GM12878 (cell line): ENCODE results near the gene SERPINB6. TPM values are rescaled to one million over a fixed set of nuclear protein-coding genes. Genes with fewer than 3 reads are reported as not detected.

Experiments
- ATAC-seq: fragments of 200-7000 bp; cut with Tn5 transposase; 3 replicates; pipeline ENCODE4 v1.9.1; 2020; ENCODE audit warnings: mild to moderate bottlenecking, moderate library complexity
- BruUV-seq: library from RNA; stranded (reverse); fragments of 400-500 nt; replicated peaks from 2 replicates; lab custom pipeline; 2021; lab: Mats Ljungman, UMichigan
- CTCF ChIA-PET: fragments of 300-600 bp; sonication (Branson Sonifier 250); formaldehyde crosslinking; extraction: SDS; loops from one replicate; lab custom pipeline; 2021; ENCODE audit warnings: inconsistent platforms; lab: Yijun Ruan, JAX
- POLR2A ChIA-PET: fragments of 350-600 bp; formaldehyde crosslinking; extraction: SDS; loops from one replicate; lab custom pipeline; 2021; ENCODE audit warnings: inconsistent platforms; lab: Charles Lee
- RAD21 ChIA-PET: fragments of 300-600 bp; sonication (Branson Sonifier 250); formaldehyde crosslinking; loops from one replicate; lab custom pipeline; 2023; ENCODE audit warnings: antibody characterized with exemption; ENCODE audit not compliant: unreplicated experiment; lab: Charles Lee
- SMC1A ChIA-PET: fragments of 300-600 bp; sonication (Branson Sonifier 250); formaldehyde crosslinking; loops from one replicate; lab custom pipeline; 2023; ENCODE audit not compliant: unreplicated experiment, uncharacterized antibody; lab: Charles Lee
- DNase-seq: peaks from one replicate; pipeline ENCODE4 v3.0.0-alpha.2; 2011; ENCODE audit warnings: low read depth, low spot score
- FAIRE-seq: peaks from 3 replicates; lab custom pipeline; 2011; peaks lifted over from hg19 to GRCh38; lab: Jason Lieb, UNC
- H2AFZ ChIP-seq: 2 replicates; pipeline ENCODE4 v1.6.0; 2011; ENCODE audit warnings: low read depth, low read length, control low read depth; ENCODE audit not compliant: control insufficient read depth
- H3K27ac ChIP-seq: 2 replicates; pipeline ENCODE4 v1.5.1; 2011; ENCODE audit warnings: control low read depth; ENCODE audit not compliant: control insufficient read depth, insufficient read depth
- H3K27me3 ChIP-seq, 2 experiments: replicated peaks in 1 of 2; 2 replicates each; pipeline versions ENCODE4 v1.6.0 to v1.6.1; 2011; ENCODE audit warnings: low read length in 1 of 2; ENCODE audit not compliant: control insufficient read depth in 2 of 2, insufficient read depth in 2 of 2
- H3K36me3 ChIP-seq, 2 experiments: 2 replicates each; pipeline ENCODE4 v1.5.1; 2011; ENCODE audit warnings: low read length in 1 of 2; ENCODE audit not compliant: control insufficient read depth in 2 of 2, insufficient read depth in 2 of 2
- H3K4me1 ChIP-seq: 2 replicates; pipeline ENCODE4 v1.6.1; 2011; ENCODE audit warnings: mild to moderate bottlenecking, low read length, moderate library complexity, mixed read lengths; ENCODE audit not compliant: control insufficient read depth, insufficient read depth
- H3K4me2 ChIP-seq: 2 replicates; pipeline ENCODE4 v1.6.0; 2011; ENCODE audit warnings: control low read depth; ENCODE audit not compliant: control insufficient read depth, insufficient read depth
- H3K4me3 ChIP-seq: fragments of 200-600 bp; sonication (generic); 2 replicates; pipeline ENCODE4 v1.5.1; 2016
- H3K79me2 ChIP-seq: 2 replicates; pipeline ENCODE4 v1.6.0; 2011; ENCODE audit warnings: low read length; ENCODE audit not compliant: control insufficient read depth, insufficient read depth
- H3K9ac ChIP-seq: 2 replicates; pipeline ENCODE4 v1.8.0; 2011; ENCODE audit warnings: low read length, control low read depth, mixed read lengths; ENCODE audit not compliant: control insufficient read depth, insufficient read depth
- H3K9me3 ChIP-seq: replicated peaks from 3 replicates; pipeline ENCODE4 v1.5.1; 2011; ENCODE audit warnings: mild to moderate bottlenecking, low read length; ENCODE audit not compliant: control insufficient read depth, insufficient read depth
- H4K20me1 ChIP-seq: 2 replicates; pipeline ENCODE4 v1.6.0; 2011; ENCODE audit not compliant: control insufficient read depth, insufficient read depth
- EED ChIP-seq: sonication (generic); IDR thresholded peaks from 2 replicates; pipeline ENCODE4 v1.6.1; 2016; ENCODE audit warnings: antibody characterized with exemption, low read depth
- PAX5 ChIP-seq: IDR thresholded peaks from 2 replicates; pipeline ENCODE4 v1.6.1; 2011; ENCODE audit warnings: low read depth, low read length, borderline replicate concordance
- RAD51 ChIP-seq: fragments of 450-650 bp; IDR thresholded peaks from 2 replicates; pipeline ENCODE4 v1.6.1; 2016; ENCODE audit warnings: moderate library complexity, mild to moderate bottlenecking, inconsistent platforms
- SIN3A ChIP-seq: IDR thresholded peaks from 2 replicates; pipeline ENCODE4 v1.6.1; 2012; ENCODE audit warnings: low read depth, low read length, improper control_type of control experiment
- WGBS: methylation state at CpG from one replicate; pipeline ENCODE4 v1.1.6; 2016; ENCODE audit warnings: low lambda C conversion rate; ENCODE audit not compliant: insufficient replicate concordance, insufficient coverage; ENCODE audit errors: missing lambda C conversion rate; 5-methylcytosine and 5-hydroxymethylcytosine counted together
- in situ Hi-C: fragments of 300-500 bp; cut with MboI; formaldehyde crosslinking; loops from 9 replicates; pipeline ENCODE4 v1.14.3; 2018; ENCODE audit warnings: mixed read lengths
- intact Hi-C: fragments of 100-400 bp; cut with micrococcal nuclease; formaldehyde crosslinking; loops from one replicate; pipeline ENCODE4 v1.14.2; 2022; ENCODE audit not compliant: unreplicated experiment
- polyA plus RNA-seq, 11 experiments: library from polyadenylated mRNA; depleted of rRNA in 4 of 11; unstranded in 6 of 11; stranded (reverse) in 5 of 11; fragments of >200 nt; fragmentation: Nextera tagmentation in 4 of 11; fragmentation: Illumina TruSeq in 1 of 11; extraction: Ambion mirVana in 4 of 11; extraction: Trizol in 1 of 11; gene quantifications; 1 replicate in 1 of 11; 2 replicates in 10 of 11; pipeline versions ENCODE4 v1.2.1 to v1.2.3, GENCODE V29; 2011 to 2016; ENCODE audit warnings: inconsistent platforms in 2 of 11, missing spikeins in 2 of 11, low read depth in 1 of 11
- total RNA-seq, 4 experiments: library from RNA; depleted of rRNA in 3 of 4; stranded (reverse); fragments of >200 nt in 3 of 4; fragmentation: Illumina TruSeq in 1 of 4; extraction: Trizol in 1 of 4; gene quantifications; 2 replicates each; pipeline versions ENCODE4 v1.2.1 to v1.2.3, GENCODE V29; 2013 to 2021
- TF ChIP-seq, protein P1 (sequence below): IDR thresholded peaks from 2 replicates; pipeline ENCODE4 v1.6.1; 2011; ENCODE audit warnings: borderline replicate concordance, low read depth, mild to moderate bottlenecking, moderate library complexity, low read length; ENCODE audit not compliant: insufficient read depth, poor library complexity, severe bottlenecking
- TF ChIP-seq, protein P2 (sequence below): IDR thresholded peaks from 2 replicates; pipeline ENCODE4 v1.6.1; 2011; ENCODE audit warnings: mild to moderate bottlenecking, low read depth, low read length, moderate library complexity; ENCODE audit not compliant: insufficient replicate concordance
- TF ChIP-seq, protein P3 (sequence below): fragments of 450-650 bp; formaldehyde crosslinking; IDR thresholded peaks from 2 replicates; pipeline ENCODE4 v1.5.0; 2022; ENCODE audit warnings: mild to moderate bottlenecking, missing genetic modification characterization

Gene SERPINB6
- total and polyA plus RNA-seq, 10 of the 15 experiments (the other 5 are each of a cell fraction or from before 2014, with no cell fraction given) = 0.37 to 2.2 (median 0.68) TPM; not detected in 1

DNA sequence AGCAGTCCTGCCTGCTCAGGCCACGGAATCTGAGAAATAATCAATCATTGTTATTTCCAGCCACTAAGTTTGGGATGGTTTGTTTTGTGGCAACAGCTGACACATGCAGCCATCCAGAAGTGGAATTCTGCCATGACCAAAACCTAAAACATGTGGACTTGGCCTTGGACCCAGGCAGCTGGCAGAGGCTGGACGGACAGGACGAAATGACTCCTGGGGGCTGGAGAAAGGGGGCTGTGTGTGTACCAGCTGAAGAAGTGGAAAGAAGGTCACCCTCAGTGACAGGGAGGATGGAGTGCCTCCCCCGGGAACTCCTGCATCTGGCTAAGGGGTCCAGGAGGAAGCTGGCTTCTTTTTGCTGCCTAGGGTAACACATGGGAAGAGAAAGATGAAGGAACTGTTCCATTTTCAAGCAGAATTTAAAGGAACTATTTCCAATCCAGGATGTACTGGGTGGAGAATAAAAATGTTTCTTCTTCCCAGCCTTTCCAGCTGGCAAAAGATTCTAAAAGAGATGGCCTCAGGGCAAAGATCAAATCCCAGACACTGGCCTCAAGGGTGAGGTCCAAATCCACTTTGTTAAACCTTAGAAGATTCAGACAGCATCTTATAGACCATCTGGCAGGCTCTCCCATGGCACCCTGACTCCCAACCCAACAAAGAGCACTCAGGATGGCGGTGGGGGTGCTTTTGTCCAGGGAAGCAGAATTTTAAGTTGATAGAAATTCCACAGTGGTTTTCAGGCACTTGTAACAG, 14.3 kb downstream of the SERPINB6 start:
- H3K9me3 ChIP-seq = no peaks in the 10 kb centered on the region
- WGBS = 67% methylated on average over 5 of the region's 5 CpGs
- in situ Hi-C loops (no loop called here), intact Hi-C loops (no loop called here)
- H2AFZ ChIP-seq = no peak overlapping the region
- BruUV-seq = no TSS peak
- TF ChIP-seq, protein P1, sequence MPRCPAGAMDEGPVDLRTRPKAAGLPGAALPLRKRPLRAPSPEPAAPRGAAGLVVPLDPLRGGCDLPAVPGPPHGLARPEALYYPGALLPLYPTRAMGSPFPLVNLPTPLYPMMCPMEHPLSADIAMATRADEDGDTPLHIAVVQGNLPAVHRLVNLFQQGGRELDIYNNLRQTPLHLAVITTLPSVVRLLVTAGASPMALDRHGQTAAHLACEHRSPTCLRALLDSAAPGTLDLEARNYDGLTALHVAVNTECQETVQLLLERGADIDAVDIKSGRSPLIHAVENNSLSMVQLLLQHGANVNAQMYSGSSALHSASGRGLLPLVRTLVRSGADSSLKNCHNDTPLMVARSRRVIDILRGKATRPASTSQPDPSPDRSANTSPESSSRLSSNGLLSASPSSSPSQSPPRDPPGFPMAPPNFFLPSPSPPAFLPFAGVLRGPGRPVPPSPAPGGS = no peak
- TF ChIP-seq, protein P2, sequence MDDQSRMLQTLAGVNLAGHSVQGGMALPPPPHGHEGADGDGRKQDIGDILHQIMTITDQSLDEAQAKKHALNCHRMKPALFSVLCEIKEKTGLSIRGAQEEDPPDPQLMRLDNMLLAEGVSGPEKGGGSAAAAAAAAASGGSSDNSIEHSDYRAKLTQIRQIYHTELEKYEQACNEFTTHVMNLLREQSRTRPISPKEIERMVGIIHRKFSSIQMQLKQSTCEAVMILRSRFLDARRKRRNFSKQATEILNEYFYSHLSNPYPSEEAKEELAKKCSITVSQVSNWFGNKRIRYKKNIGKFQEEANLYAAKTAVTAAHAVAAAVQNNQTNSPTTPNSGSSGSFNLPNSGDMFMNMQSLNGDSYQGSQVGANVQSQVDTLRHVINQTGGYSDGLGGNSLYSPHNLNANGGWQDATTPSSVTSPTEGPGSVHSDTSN = no peak
- TF ChIP-seq, protein P3, sequence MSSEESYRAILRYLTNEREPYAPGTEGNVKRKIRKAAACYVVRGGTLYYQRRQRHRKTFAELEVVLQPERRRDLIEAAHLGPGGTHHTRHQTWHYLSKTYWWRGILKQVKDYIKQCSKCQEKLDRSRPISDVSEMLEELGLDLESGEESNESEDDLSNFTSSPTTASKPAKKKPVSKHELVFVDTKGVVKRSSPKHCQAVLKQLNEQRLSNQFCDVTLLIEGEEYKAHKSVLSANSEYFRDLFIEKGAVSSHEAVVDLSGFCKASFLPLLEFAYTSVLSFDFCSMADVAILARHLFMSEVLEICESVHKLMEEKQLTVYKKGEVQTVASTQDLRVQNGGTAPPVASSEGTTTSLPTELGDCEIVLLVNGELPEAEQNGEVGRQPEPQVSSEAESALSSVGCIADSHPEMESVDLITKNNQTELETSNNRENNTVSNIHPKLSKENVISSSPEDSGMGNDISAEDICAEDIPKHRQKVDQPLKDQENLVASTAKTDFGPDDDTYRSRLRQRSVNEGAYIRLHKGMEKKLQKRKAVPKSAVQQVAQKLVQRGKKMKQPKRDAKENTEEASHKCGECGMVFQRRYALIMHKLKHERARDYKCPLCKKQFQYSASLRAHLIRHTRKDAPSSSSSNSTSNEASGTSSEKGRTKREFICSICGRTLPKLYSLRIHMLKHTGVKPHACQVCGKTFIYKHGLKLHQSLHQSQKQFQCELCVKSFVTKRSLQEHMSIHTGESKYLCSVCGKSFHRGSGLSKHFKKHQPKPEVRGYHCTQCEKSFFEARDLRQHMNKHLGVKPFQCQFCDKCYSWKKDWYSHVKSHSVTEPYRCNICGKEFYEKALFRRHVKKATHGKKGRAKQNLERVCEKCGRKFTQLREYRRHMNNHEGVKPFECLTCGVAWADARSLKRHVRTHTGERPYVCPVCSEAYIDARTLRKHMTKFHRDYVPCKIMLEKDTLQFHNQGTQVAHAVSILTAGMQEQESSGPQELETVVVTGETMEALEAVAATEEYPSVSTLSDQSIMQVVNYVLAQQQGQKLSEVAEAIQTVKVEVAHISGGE = no peak
- TF ChIP-seq PAX5 (no peak), RAD51 (no peak), EED (no peak), SIN3A (no peak)
- H3K4me2 ChIP-seq = no peak overlapping the region
- ChIA-PET POLR2A (no interaction called here), SMC1A (no interaction called here), CTCF (interaction anchor here (0.8 to 1.7 kb wide), 2 partner anchors 9 to 14 kb away, joined by 3 to 5 read pairs; no protein-coding TSS in a partner anchor), RAD21 (interaction anchor here (1.0 kb wide), 1 partner anchor 111 kb away, joined by 3 read pairs; no protein-coding TSS in a partner anchor)
- H3K4me3 ChIP-seq = no peak overlapping the region
- ATAC-seq = no peak
- peaks cover 2 to 4% of the 10 kb centered on the region in 2 experiments; a peak in 3 of 4 replicates for H3K27me3 ChIP-seq
- H3K4me1 ChIP-seq = no peaks in the 10 kb centered on the region
- no peaks in the 10 kb centered on the region for H4K20me1 ChIP-seq
- no peak for DNase-seq
- H3K36me3 ChIP-seq = no peaks in the 10 kb centered on the region
- no peak overlapping the region for H3K9ac ChIP-seq
- no peak for FAIRE-seq
- no peaks in the 10 kb centered on the region for H3K79me2 ChIP-seq
- H3K27ac ChIP-seq = no peak overlapping the region
